Measurements from ENCODE around the gene NOVA2.

The NOVA2 gene

DNA sequence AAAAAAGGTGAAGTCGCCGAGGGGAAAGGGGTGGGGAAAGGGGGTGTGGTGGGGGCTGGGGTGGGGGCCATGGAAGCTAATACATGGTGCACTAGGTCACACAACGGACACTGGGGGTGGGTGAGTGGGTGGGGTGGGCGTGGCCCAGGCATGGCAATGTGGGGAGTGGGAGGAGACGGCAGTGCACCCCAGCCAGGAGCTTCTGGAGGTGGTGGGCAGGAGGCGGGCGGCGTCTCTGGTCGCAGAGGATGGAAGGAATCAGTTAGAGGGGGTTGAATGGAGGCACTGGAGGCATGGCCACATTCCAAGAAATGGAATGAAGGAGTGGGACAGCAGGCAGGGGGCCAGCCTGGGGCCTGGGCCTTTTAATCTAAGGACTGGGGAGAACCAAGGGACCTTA, 39.9 kb downstream of the NOVA2 start:
- H3K4me2 ChIP-seq (ENCODE audit: low read length), result no peak overlapping the region
- H3K9me3 ChIP-seq (replicated peaks; ENCODE audit: low read length), result no peaks in the 10 kb centered on the region
- H3K27me3 ChIP-seq (ENCODE audit: control insufficient read depth, insufficient read depth, low read length), result peaks cover 50% of the 10 kb centered on the region
- H3K36me3 ChIP-seq (ENCODE audit: insufficient read depth, low read length), result no peaks in the 10 kb centered on the region
- H3K4me1 ChIP-seq (ENCODE audit: control insufficient read depth, insufficient read depth, low read length), result no peaks in the 10 kb centered on the region
- H3K4me3 ChIP-seq (ENCODE audit: low read length), result no peak overlapping the region
- H3K9ac ChIP-seq (ENCODE audit: low read depth, low read length), result no peak overlapping the region

- Histone ChIP-seq H3K9me3 (replicated peaks; ENCODE audit: low read length) (no peaks in the 10 kb centered on the region), H3K36me3 (ENCODE audit: insufficient read depth, low read length) (no peaks in the 10 kb centered on the region), H3K4me3 (ENCODE audit: low read length) (no peak overlapping the region), H3K4me2 (ENCODE audit: low read length) (no peak overlapping the region), H3K4me1 (ENCODE audit: control insufficient read depth, insufficient read depth, low read length) (no peaks in the 10 kb centered on the region), H3K27me3 (ENCODE audit: control insufficient read depth, insufficient read depth, low read length) (peaks cover 33% of the 10 kb centered on the region), H3K9ac (ENCODE audit: low read depth, low read length) (no peak overlapping the region)
These were observed 42.6 kb downstream of the NOVA2 start for GRCh38 chr19:45931055-45931454.

DNA sequence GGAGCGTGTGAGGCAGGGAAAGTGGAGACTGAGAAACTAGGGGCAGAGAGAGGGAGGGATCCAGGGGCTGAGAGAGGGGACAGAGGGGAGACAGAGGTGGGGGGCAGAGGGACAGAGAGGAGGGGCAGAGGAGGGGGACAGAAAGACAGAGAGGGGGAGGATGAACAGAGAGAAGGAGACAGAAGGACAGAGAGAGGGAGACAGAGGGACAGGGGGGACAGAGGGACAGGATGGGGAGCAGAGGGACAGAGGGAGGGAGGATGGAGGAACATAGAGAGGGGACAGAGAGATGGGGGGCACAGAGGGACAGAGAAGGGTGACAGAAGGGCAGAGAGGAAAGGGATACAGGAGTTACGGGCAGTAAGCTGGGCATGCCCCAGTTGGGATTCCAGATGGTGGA, 44.4 kb downstream of the NOVA2 start:
- H3K4me2 ChIP-seq (ENCODE audit: low read length), result no peak overlapping the region
- H3K9me3 ChIP-seq (replicated peaks; ENCODE audit: low read length), result no peaks in the 10 kb centered on the region
- H3K4me1 ChIP-seq (ENCODE audit: control insufficient read depth, insufficient read depth, low read length), result no peaks in the 10 kb centered on the region
- no peak overlapping the region for H3K4me3 ChIP-seq (ENCODE audit: low read length)
- H3K36me3 ChIP-seq (ENCODE audit: insufficient read depth, low read length), result no peaks in the 10 kb centered on the region
- peaks cover 20% of the 10 kb centered on the region for H3K27me3 ChIP-seq (ENCODE audit: control insufficient read depth, insufficient read depth, low read length)
- no peak overlapping the region for H3K9ac ChIP-seq (ENCODE audit: low read depth, low read length)

DNA sequence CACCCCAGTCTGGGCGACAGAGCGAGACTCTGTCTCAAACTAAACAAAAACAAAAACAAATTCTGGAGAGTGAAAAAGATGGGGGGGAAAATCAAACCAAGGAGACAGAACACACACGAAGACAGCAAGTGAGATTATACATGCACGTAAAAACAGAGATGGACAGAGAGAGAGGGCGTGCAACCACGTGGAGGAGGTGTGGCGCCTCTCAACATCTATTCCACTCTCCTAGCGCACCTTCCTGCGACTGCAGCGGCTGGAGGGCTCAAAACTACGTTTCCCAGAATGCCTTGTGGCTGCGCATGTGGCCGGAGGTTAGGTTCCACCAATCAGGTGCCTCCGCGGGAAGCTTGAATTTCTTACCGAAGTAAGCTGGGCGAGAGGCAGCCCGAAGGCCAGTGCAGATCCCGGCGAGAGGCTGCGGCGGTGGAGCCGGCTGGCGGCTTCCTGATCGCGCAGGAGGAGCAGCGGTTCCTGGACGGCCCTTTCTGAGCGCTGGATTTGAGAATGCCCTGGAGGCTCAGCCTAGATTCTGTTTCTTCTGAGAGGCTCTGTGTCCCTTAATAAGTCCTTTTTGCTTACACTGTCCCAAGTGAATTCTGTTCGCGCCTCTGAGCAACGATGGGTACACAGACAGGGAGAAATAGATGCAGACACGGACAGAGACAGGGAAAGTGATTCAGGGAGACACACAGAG, 46.0 kb downstream of the NOVA2 start:
- Histone ChIP-seq H3K9ac (ENCODE audit: low read depth, low read length) (peak overlapping the region; percentile 11), H3K27me3 (ENCODE audit: control insufficient read depth, insufficient read depth, low read length) (peaks cover 12% of the 10 kb centered on the region), H3K4me3 (ENCODE audit: low read length) (no peak overlapping the region), H3K4me2 (ENCODE audit: low read length) (peak overlapping the region; percentile 62), H3K9me3 (replicated peaks; ENCODE audit: low read length) (no peaks in the 10 kb centered on the region), H3K4me1 (ENCODE audit: control insufficient read depth, insufficient read depth, low read length) (no peaks in the 10 kb centered on the region), H3K36me3 (ENCODE audit: insufficient read depth, low read length) (no peaks in the 10 kb centered on the region)

DNA sequence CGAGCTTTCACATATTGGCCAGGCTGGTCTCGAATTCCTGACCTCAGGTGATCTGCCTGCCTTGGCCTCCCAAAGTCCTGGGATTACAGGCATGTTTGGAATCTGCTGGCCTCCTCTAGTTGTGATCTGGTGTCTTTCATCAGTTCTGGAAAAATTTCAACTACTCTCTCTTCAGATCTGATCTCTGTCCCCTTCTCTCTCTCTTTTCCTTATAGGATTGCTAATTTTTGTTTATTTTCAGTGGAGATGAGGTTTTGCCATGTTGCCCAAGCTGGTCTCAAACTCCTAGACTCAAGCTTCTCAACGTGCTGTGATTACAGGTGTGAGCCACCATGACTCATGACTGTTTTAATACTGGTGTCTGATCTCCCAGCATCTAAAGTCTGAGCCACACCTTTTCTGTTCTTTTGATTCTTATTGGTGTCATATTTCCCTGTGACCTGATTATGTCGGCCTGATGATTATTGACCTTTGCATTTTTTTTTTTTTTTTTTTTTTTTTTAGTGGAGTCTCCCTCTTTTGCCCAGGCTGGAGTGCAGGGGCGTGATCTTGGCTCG, 48.7 kb downstream of the NOVA2 start:
- H3K9me3 ChIP-seq (replicated peaks; ENCODE audit: low read length), result no peaks in the 10 kb centered on the region
- H3K4me3 ChIP-seq (ENCODE audit: low read length), result no peak overlapping the region
- no peaks in the 10 kb centered on the region for H3K4me1 ChIP-seq (ENCODE audit: control insufficient read depth, insufficient read depth, low read length)
- no peak overlapping the region for H3K4me2 ChIP-seq (ENCODE audit: low read length)
- no peak overlapping the region for H3K9ac ChIP-seq (ENCODE audit: low read depth, low read length)
- H3K27me3 ChIP-seq (ENCODE audit: control insufficient read depth, insufficient read depth, low read length), result peaks cover 6% of the 10 kb centered on the region
- H3K36me3 ChIP-seq (ENCODE audit: insufficient read depth, low read length), result no peaks in the 10 kb centered on the region

DNA sequence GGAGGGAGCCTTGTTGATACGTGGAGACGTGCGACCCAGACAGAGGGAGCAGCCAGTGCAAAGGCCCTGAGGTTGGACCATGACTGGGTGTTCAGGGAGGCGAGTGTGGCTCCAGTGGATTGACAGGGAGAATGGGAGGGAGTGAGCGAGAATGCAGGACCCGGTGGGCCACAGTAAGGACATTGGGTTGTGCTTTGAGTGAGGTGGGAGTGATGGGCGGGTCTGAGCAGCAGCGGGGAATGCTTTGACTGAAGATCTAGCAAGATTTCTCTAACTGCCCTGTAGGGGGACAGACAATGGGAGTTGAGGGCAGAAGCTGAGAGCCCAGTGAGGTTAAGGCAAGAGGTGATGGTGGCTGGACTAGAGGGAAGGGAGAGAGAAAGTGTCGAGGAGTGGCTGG, 51.4 kb downstream of the NOVA2 start:
- Histone ChIP-seq H3K36me3 (ENCODE audit: insufficient read depth, low read length) (no peaks in the 10 kb centered on the region), H3K9ac (ENCODE audit: low read depth, low read length) (no peak overlapping the region), H3K27me3 (ENCODE audit: control insufficient read depth, insufficient read depth, low read length) (peaks cover 21% of the 10 kb centered on the region), H3K4me1 (ENCODE audit: control insufficient read depth, insufficient read depth, low read length) (no peaks in the 10 kb centered on the region), H3K4me2 (ENCODE audit: low read length) (no peak overlapping the region), H3K4me3 (ENCODE audit: low read length) (no peak overlapping the region), H3K9me3 (replicated peaks; ENCODE audit: low read length) (no peaks in the 10 kb centered on the region)

- Histone ChIP-seq H3K4me2 (ENCODE audit: low read length) (no peak overlapping the region), H3K9ac (ENCODE audit: low read depth, low read length) (no peak overlapping the region), H3K27me3 (ENCODE audit: control insufficient read depth, insufficient read depth, low read length) (peaks cover 25% of the 10 kb centered on the region), H3K4me3 (ENCODE audit: low read length) (no peak overlapping the region), H3K36me3 (ENCODE audit: insufficient read depth, low read length) (no peaks in the 10 kb centered on the region), H3K9me3 (replicated peaks; ENCODE audit: low read length) (no peaks in the 10 kb centered on the region), H3K4me1 (ENCODE audit: control insufficient read depth, insufficient read depth, low read length) (no peaks in the 10 kb centered on the region)
These were observed 53.2 kb downstream of the NOVA2 start for GRCh38 chr19:45920458-45920857.

- no peaks in the 10 kb centered on the region for H3K9me3 ChIP-seq (replicated peaks; ENCODE audit: low read length)
- H3K4me1 ChIP-seq (ENCODE audit: control insufficient read depth, insufficient read depth, low read length), result no peaks in the 10 kb centered on the region
- H3K4me3 ChIP-seq (ENCODE audit: low read length), result no peak overlapping the region
- H3K9ac ChIP-seq (ENCODE audit: low read depth, low read length), result no peak overlapping the region
- H3K27me3 ChIP-seq (ENCODE audit: control insufficient read depth, insufficient read depth, low read length), result peaks cover 26% of the 10 kb centered on the region
- no peaks in the 10 kb centered on the region for H3K36me3 ChIP-seq (ENCODE audit: insufficient read depth, low read length)
- H3K4me2 ChIP-seq (ENCODE audit: low read length), result no peak overlapping the region
These were observed 54.0 kb downstream of the NOVA2 start for GRCh38 chr19:45919678-45920077.

DNA sequence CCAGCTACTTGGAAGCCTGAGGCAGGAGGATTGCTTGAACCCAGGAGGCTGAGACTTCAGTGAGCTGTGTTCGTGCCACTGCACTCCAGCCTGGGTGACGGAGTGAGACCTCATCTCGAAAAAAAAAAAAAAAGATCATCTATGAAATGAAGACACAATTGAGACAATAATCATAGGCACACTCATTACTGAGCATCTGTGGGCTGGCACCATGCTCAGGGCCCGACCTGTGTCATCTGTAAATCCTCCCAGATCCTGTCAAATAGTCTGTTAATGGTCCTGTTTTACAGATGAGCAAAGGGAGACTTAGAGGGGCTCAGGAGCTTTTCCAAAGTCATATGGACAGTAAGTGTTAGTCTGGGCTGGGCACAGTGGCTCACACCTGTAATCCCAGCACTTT, 54.9 kb downstream of the NOVA2 start:
- no peaks in the 10 kb centered on the region for H3K4me1 ChIP-seq (ENCODE audit: control insufficient read depth, insufficient read depth, low read length)
- no peak overlapping the region for H3K4me2 ChIP-seq (ENCODE audit: low read length)
- no peaks in the 10 kb centered on the region for H3K9me3 ChIP-seq (replicated peaks; ENCODE audit: low read length)
- H3K36me3 ChIP-seq (ENCODE audit: insufficient read depth, low read length), result no peaks in the 10 kb centered on the region
- H3K27me3 ChIP-seq (ENCODE audit: control insufficient read depth, insufficient read depth, low read length), result peaks cover 31% of the 10 kb centered on the region
- no peak overlapping the region for H3K9ac ChIP-seq (ENCODE audit: low read depth, low read length)
- H3K4me3 ChIP-seq (ENCODE audit: low read length), result no peak overlapping the region

DNA sequence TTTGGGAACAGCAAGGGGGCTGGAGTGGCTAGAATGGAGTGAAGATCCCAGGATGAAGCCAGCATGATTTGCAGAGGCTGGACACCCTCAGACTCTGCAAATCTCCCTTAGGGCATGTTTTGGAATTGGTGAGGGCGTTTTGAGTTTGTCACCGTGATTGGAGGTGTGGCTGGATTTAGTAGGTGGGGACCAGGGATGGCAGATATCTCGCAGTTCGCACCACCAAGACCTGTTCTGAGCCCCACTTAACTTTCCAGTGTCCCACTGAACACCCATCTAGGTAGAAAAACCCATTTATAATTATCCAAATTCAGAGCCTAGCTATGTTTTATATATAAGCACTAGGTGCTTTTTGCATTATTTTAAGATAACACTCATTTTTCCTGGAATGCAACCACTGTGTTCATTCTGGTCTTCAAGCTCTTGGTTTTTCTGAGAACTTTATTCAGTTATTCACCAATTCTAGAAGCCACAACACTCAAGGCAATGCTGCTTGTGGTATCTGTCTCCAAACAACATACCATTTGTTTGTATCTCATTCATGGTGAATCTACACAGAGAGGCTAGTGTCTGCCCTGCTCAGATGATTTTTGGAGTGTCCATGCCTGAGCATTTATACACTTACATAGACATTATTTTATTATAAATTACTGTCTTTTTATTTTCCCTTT, 56.1 kb downstream of the NOVA2 start:
- H3K4me2 ChIP-seq (ENCODE audit: low read length), result no peak overlapping the region
- peaks cover 38% of the 10 kb centered on the region for H3K27me3 ChIP-seq (ENCODE audit: control insufficient read depth, insufficient read depth, low read length)
- no peaks in the 10 kb centered on the region for H3K36me3 ChIP-seq (ENCODE audit: insufficient read depth, low read length)
- no peaks in the 10 kb centered on the region for H3K9me3 ChIP-seq (replicated peaks; ENCODE audit: low read length)
- no peak overlapping the region for H3K9ac ChIP-seq (ENCODE audit: low read depth, low read length)
- no peak overlapping the region for H3K4me3 ChIP-seq (ENCODE audit: low read length)
- H3K4me1 ChIP-seq (ENCODE audit: control insufficient read depth, insufficient read depth, low read length), result no peaks in the 10 kb centered on the region

DNA sequence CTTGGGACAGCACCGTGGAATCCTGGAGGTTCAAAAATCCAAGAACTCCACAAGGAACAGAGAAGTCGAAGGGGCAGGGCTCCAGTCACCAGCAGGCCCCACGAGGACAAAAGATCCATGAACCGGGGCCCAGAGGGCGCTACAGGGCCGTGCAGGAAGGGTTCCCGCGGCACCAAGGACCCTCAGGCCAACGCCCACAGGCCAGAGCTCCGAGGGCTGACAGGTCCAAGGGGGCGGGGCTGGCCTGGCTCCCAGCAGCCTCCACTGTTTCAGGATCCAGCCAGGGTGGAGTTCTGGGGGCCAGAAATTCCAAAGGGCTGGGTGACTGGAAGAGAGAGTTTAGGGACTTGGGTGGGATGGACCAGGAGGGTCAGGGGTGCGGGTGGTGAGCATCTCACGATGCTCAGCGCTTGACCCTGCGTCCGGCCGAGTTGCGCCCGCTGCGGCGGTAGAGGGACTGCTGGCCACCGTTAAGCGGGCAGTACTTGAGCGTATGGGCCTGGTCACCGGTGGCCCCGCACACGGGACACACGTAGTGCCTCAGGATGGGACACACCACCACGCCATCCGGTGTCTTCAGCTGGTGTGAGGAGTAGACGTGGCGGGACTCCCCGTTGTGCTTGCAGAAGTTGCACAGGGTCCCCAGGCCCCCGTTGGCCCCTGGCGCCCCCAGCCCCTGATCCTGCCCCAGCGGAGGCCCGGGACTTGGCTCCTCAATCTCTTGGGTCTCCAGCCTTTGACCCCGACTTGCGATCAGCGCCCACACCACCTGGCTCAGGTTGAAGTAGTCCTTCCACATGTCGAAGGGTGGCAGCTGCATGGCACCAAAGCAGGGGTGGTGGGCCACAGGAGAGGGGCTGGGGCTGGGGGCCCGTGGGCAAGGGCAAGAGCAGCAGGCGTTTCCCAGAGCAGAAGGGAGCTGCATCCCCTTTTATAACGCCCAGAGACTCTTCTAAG, 59.5 kb downstream of the NOVA2 start, which contains the start of gene NANOS2:
NANOS2 (minus strand) TSS at position 905 of the 957 bp plus-strand sequence; CDS start at position 820, 85 bp downstream.
- H3K36me3 ChIP-seq (ENCODE audit: insufficient read depth, low read length), result no peaks in the 10 kb centered on the region
- H3K4me1 ChIP-seq (ENCODE audit: control insufficient read depth, insufficient read depth, low read length), result no peaks in the 10 kb centered on the region
- H3K4me2 ChIP-seq (ENCODE audit: low read length), result no peak within 1 kb of the TSS
- no peaks in the 10 kb centered on the region for H3K9me3 ChIP-seq (replicated peaks; ENCODE audit: low read length)
- H3K27me3 ChIP-seq (ENCODE audit: control insufficient read depth, insufficient read depth, low read length), result peaks cover 43% of the 10 kb centered on the region
- no peak within 1 kb of the TSS for H3K9ac ChIP-seq (ENCODE audit: low read depth, low read length)
- H3K4me3 ChIP-seq (ENCODE audit: low read length), result no peak within 1 kb of the TSS
